Smooth muscle cell (in vitro differentiated cells): ENCODE measurements around the gene FMNL2. TPM values are rescaled to one million over a fixed set of nuclear protein-coding genes. Genes with fewer than 3 reads are reported as not detected.

Experiments
- DNase-seq: peaks from one replicate; lab custom pipeline; 2025; ENCODE audit not compliant: unreplicated experiment; lab: John Stamatoyannopoulos, UW
- H2AFZ ChIP-seq: fragments of 200-600 bp; sonication (generic); 2 replicates; pipeline ENCODE4 v1.6.0; 2016; ENCODE audit warnings: antibody characterized with exemption, low read depth, mild to moderate bottlenecking
- H3F3A ChIP-seq: fragments of 200-600 bp; sonication (generic); 2 replicates; pipeline ENCODE4 v1.6.0; 2017; ENCODE audit warnings: antibody characterized with exemption, low read depth
- H3K27ac ChIP-seq: fragments of 200-600 bp; sonication (generic); 2 replicates; pipeline ENCODE4 v1.5.1; 2016; ENCODE audit warnings: low read depth, mild to moderate bottlenecking
- H3K27me3 ChIP-seq: fragments of 200-600 bp; sonication (generic); 2 replicates; pipeline ENCODE4 v1.6.1; 2016; ENCODE audit warnings: low read depth, mild to moderate bottlenecking
- H3K36me3 ChIP-seq: fragments of 200-600 bp; sonication (generic); 2 replicates; pipeline ENCODE4 v1.5.1; 2016; ENCODE audit warnings: low read depth
- H3K4me1 ChIP-seq: fragments of 200-600 bp; sonication (generic); 2 replicates; pipeline ENCODE4 v1.5.1; 2016; ENCODE audit warnings: low read depth
- H3K4me2 ChIP-seq: fragments of 200-600 bp; sonication (generic); 2 replicates; pipeline ENCODE4 v1.6.0; 2016; ENCODE audit warnings: mild to moderate bottlenecking
- H3K4me3 ChIP-seq: fragments of 200-600 bp; sonication (generic); 2 replicates; pipeline ENCODE4 v1.5.1; 2016; ENCODE audit warnings: mild to moderate bottlenecking
- H3K79me2 ChIP-seq: fragments of 200-600 bp; sonication (generic); 2 replicates; pipeline ENCODE4 v1.6.0; 2016; ENCODE audit warnings: low read depth, mild to moderate bottlenecking
- H3K9ac ChIP-seq: fragments of 200-600 bp; sonication (generic); 2 replicates; pipeline ENCODE4 v1.6.0; 2016; ENCODE audit warnings: low read depth
- H3K9me3 ChIP-seq: fragments of 200-600 bp; sonication (generic); replicated peaks from 2 replicates; pipeline ENCODE4 v1.5.1; 2016; ENCODE audit warnings: low read depth
- H4K20me1 ChIP-seq: fragments of 200-600 bp; sonication (generic); 2 replicates; pipeline ENCODE4 v1.6.0; 2016; ENCODE audit warnings: low read depth
- WGBS: methylation state at CpG from one replicate; pipeline ENCODE4 v1.1.7; 2016; ENCODE audit warnings: low lambda C conversion rate; 5-methylcytosine and 5-hydroxymethylcytosine counted together
- polyA plus RNA-seq: library from polyadenylated mRNA; unstranded; fragments of >200 nt; fragmentation: Nextera tagmentation; extraction: Ambion mirVana; gene quantifications from 2 replicates; pipeline ENCODE4 v1.2.1, GENCODE V29; 2016
- total RNA-seq: library from RNA; depleted of rRNA; stranded (reverse); fragments of >200 nt; gene quantifications from 2 replicates; pipeline ENCODE4 v1.2.3, GENCODE V29; 2014
- TF ChIP-seq, protein P1 (sequence below): fragments of 200-600 bp; sonication (generic); IDR thresholded peaks from 2 replicates; pipeline ENCODE4 v1.5.1; 2017; ENCODE audit warnings: borderline replicate concordance, mild to moderate bottlenecking, antibody characterized with exemption; ENCODE audit not compliant: insufficient read depth, poor library complexity, severe bottlenecking

Gene FMNL2
- total and polyA plus RNA-seq, 2 experiments from 2014 or later: 7.4 to 37.3 TPM

DNA sequence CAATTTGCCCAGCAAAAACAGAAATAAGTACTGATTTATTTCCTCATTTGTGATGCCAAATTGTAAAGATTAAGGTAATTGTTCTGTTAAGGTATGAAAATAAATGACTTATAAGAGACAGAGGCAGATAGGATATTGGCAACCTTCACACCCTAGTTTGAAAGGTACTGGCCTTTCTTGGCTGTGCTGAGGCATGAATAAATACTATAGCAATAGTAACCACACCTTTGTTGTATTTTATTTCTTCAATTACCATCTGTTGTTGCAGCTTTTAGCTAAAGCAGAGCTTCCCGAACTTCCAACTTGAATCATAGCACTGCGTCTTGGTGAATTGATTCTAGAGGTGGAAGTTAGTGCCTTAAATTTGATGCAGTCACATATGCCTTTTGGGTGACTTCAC is 55.9 kb downstream of the FMNL2 start:
- Histone ChIP-seq H3K9me3 (no peaks in the 10 kb centered on the region), H3K27ac (no peak overlapping the region), H3K79me2 (peaks cover 60% of the 10 kb centered on the region), H3K9ac (no peak overlapping the region), H3K36me3 (no peaks in the 10 kb centered on the region), H4K20me1 (peaks cover 62% of the 10 kb centered on the region), H2AFZ (no peak overlapping the region), H3K4me3 (no peak overlapping the region), H3K4me1 (peaks cover 43% of the 10 kb centered on the region), H3K4me2 (no peak overlapping the region), H3F3A (no peaks in the 10 kb centered on the region), H3K27me3 (no peaks in the 10 kb centered on the region)
- WGBS: 97% methylated on average over 2 of the region's 2 CpGs
- no peak for DNase-seq
- TF ChIP-seq, protein P1, sequence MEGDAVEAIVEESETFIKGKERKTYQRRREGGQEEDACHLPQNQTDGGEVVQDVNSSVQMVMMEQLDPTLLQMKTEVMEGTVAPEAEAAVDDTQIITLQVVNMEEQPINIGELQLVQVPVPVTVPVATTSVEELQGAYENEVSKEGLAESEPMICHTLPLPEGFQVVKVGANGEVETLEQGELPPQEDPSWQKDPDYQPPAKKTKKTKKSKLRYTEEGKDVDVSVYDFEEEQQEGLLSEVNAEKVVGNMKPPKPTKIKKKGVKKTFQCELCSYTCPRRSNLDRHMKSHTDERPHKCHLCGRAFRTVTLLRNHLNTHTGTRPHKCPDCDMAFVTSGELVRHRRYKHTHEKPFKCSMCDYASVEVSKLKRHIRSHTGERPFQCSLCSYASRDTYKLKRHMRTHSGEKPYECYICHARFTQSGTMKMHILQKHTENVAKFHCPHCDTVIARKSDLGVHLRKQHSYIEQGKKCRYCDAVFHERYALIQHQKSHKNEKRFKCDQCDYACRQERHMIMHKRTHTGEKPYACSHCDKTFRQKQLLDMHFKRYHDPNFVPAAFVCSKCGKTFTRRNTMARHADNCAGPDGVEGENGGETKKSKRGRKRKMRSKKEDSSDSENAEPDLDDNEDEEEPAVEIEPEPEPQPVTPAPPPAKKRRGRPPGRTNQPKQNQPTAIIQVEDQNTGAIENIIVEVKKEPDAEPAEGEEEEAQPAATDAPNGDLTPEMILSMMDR: no peak

DNA sequence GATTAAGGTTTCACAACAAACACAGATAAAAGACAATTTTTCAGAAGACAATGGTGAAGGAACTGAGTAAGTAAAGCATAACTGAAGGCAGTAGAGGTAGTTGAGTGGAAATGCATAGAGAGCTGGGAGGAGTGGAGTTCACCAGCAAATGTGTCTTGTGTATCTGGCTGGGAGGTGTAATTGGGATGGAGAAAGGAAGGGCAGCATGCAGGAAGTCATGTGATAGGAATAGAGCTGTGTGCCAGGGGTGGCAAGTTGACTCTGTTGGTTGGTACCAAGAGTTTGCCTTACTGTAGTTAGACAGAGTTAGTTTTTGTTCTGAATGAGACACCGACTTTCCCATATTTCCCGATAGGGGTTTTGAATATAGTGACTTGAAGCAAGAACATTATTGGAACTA is 56.3 kb downstream of the FMNL2 start:
- Histone ChIP-seq H3K4me3 (no peak overlapping the region), H3K4me1 (peaks cover 43% of the 10 kb centered on the region), H2AFZ (no peak overlapping the region), H4K20me1 (peaks cover 62% of the 10 kb centered on the region), H3K79me2 (peaks cover 61% of the 10 kb centered on the region), H3K4me2 (no peak overlapping the region), H3K36me3 (no peaks in the 10 kb centered on the region), H3K9ac (no peak overlapping the region), H3K9me3 (no peaks in the 10 kb centered on the region), H3K27ac (no peak overlapping the region), H3K27me3 (no peaks in the 10 kb centered on the region), H3F3A (no peaks in the 10 kb centered on the region)
- DNase-seq: no peak
- TF ChIP-seq, protein P1: no peak
- WGBS: 96% methylated on average over 2 of the region's 2 CpGs

DNA sequence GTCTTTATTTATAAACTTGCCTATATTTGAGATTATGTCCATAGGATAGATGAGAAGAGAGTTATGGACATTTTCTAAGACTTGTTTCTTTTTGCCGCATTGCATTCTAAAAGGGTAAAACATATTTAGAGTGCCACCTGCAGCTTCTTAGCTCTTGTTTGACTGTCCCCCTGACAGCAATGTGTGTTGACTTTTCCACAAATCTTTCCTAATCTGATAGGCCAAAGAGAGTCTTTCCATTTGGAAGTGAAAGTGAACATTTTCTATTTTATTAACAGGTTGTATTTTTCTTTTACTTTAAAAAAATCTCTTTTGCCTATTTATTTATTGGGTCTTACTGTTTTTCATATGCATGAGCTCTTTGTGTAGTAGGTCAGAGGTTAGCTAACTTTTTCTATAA is 58.4 kb downstream of the FMNL2 start:
- Histone ChIP-seq H3K9me3 (no peaks in the 10 kb centered on the region), H4K20me1 (peaks cover 64% of the 10 kb centered on the region), H3K4me1 (peaks cover 35% of the 10 kb centered on the region), H3F3A (no peaks in the 10 kb centered on the region), H2AFZ (no peak overlapping the region), H3K4me2 (no peak overlapping the region), H3K4me3 (no peak overlapping the region), H3K27ac (no peak overlapping the region), H3K27me3 (no peaks in the 10 kb centered on the region), H3K9ac (no peak overlapping the region), H3K79me2 (peaks cover 74% of the 10 kb centered on the region), H3K36me3 (no peaks in the 10 kb centered on the region)
- TF ChIP-seq, protein P1: no peak
- DNase-seq: no peak
- 100% methylated on average over 1 of the region's 1 CpG for WGBS

DNA sequence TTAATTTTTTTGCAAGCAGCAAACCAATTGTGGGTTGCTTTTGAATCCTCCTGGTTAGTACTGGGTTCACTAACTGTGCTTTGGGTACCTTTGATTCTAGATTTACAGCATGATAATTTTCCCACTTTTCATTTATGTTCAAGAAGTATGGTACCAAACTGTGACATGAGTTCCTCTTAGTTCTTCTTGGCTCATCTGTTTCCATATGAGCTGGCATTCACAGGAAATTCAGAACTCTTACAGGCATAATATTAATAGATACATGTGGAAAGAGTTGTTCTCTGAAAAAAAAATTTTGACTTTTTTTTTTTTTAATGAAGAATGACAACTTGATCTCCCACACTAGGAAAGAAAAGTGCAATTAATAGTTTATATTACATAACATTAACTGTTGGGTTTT is 59.4 kb downstream of the FMNL2 start:
- no peak for DNase-seq
- H3K36me3 ChIP-seq: no peaks in the 10 kb centered on the region
- TF ChIP-seq, protein P1: no peak
- H3K4me2 ChIP-seq: no peak overlapping the region
- H3K4me3 ChIP-seq: no peak overlapping the region
- peaks cover 75% of the 10 kb centered on the region for H3K79me2 ChIP-seq
- H3K9ac ChIP-seq: no peak overlapping the region
- no peaks in the 10 kb centered on the region for H3K27me3 ChIP-seq
- H3K27ac ChIP-seq: no peak overlapping the region
- no peaks in the 10 kb centered on the region for H3F3A ChIP-seq
- no peaks in the 10 kb centered on the region for H3K9me3 ChIP-seq
- H4K20me1 ChIP-seq: peaks cover 71% of the 10 kb centered on the region
- H2AFZ ChIP-seq: no peak overlapping the region
- H3K4me1 ChIP-seq: peaks cover 35% of the 10 kb centered on the region
